GM12872 (cell line): ENCODE results near the gene LRP1B.

ENCODE experiments used
- TF ChIP-seq, protein P1 (sequence below): IDR thresholded peaks from 3 replicates; pipeline ENCODE4 v1.5.1; 2011; ENCODE audit warnings: low read depth, mild to moderate bottlenecking, low read length, moderate library complexity; ENCODE audit not compliant: insufficient read depth

The LRP1B gene

DNA sequence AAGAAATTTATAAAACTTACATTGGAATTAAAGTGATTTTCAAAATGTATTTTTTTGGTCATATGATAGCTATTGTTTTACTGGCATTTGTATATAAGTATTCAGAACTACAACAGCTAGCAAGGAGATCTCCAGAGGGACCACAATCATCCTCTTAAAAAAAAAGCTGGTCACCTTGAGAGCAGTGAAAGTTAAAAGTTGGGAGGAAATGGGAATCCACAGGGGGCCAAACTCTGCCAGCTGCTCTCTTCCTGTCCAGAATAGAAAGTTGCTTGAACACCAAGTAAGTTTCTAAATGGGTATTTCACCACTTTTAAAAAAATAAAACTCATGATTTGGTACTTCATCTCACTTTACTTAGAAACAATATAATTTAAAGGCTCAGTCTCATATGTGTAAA is 1025.1 kb downstream of the LRP1B start:
- TF ChIP-seq, protein P1, sequence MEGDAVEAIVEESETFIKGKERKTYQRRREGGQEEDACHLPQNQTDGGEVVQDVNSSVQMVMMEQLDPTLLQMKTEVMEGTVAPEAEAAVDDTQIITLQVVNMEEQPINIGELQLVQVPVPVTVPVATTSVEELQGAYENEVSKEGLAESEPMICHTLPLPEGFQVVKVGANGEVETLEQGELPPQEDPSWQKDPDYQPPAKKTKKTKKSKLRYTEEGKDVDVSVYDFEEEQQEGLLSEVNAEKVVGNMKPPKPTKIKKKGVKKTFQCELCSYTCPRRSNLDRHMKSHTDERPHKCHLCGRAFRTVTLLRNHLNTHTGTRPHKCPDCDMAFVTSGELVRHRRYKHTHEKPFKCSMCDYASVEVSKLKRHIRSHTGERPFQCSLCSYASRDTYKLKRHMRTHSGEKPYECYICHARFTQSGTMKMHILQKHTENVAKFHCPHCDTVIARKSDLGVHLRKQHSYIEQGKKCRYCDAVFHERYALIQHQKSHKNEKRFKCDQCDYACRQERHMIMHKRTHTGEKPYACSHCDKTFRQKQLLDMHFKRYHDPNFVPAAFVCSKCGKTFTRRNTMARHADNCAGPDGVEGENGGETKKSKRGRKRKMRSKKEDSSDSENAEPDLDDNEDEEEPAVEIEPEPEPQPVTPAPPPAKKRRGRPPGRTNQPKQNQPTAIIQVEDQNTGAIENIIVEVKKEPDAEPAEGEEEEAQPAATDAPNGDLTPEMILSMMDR, result no peak

DNA sequence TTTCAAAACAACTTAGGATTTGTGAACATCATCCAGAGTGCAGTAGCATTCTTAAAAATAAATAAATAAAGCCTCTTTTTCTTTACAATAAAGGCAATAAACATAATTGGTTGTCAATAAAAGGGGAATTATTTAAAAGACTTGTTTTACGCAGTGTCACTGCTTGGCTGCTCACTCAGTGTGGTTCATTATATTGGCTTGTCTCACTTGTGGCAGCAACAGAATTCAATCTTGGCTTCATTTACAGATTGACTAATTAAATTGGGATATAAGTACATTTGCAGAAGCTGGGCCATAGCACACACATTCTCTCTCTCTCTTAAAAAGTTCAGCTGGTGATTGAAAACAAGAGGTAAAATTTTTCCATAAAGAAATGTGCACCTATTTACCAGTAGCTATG is 1027.6 kb downstream of the LRP1B start:
- TF ChIP-seq, protein P1, result no peak

DNA sequence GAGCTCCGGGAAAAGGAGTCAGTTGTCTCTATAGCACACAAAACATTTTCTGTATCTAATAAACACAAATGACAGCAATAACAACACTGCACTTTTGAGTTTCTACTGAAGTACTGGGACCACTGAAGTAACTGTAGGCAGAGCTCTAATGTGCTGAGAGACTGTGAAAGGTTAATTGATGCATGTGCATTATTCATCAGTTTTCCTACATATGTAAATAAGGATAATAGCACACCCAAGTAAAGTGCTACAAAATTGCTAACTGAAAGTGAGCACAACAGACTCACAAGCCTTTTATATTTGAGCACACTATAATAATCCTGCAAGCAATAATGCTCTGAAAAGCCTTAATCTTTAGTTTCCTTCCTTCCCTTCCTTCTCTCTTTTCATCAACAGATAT is 1051.6 kb downstream of the LRP1B start:
- TF ChIP-seq, protein P1, result no peak

DNA sequence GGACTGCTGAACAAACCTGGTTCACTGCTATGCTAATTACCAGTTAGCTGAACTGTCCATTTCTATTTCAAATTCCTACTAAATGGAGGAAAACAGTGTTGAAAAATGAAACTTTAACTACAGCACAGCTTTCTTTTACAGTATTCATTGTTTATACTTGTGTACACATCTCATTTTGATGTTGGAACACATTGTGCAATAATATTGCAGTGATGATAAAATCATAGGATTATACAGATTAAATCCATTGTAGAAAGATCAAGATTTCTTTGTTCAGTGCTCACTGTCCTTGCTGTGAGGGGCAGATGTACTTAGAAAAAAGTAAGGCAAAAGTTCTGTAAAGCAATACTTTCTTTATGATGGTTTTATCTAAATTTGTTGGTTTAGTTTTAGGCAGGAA is 1055.1 kb downstream of the LRP1B start:
- TF ChIP-seq, protein P1, result no peak

DNA sequence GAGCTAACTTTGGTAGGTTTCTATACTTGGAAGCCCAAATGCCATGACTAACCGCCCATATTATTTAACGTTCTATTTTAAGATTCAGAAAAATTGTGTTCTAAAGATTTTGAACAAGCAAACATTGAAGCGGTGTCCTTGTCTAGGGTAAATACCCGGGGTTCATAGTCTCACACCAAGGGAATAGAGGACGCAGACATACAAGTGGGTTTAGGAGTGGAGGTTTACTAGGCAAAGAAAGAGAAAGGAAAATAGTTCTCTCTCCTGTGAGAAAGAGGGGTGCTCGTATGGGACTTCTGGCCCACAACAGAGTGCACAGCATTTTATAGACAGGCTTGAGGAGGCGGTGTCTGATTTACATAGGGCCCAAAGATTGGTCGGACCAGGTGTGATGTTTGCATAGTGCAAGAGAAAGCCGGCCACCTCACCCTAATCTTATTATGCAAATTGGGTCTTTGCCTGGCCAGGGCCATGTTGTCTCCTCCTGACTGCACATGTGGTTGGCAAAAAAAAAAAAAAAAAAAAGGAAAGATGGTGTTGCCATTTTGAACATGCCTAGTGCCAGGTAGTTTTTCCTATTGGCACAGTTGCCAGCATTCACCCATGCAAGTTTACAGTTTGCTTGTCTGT is 1062.6 kb downstream of the LRP1B start:
- TF ChIP-seq, protein P1, result no peak

DNA sequence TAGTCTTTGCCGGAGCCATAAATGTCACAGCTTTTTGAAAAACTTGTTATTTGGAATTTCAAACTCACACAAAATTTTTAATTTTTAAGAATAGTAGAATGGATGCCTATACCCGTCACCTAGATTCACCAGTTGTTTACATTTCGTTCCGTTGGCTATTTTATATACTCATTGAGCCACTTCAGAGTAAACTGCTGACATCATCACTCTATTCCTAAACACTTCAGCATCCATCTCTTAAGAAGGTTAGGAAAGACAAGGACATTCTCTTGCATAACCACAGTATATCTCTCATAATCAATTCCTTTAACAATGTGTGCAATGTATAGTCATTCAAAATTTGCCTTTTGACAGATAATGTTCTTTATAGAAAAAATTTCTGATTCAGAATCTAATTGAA is 1065.8 kb downstream of the LRP1B start:
- TF ChIP-seq, protein P1, result no peak

DNA sequence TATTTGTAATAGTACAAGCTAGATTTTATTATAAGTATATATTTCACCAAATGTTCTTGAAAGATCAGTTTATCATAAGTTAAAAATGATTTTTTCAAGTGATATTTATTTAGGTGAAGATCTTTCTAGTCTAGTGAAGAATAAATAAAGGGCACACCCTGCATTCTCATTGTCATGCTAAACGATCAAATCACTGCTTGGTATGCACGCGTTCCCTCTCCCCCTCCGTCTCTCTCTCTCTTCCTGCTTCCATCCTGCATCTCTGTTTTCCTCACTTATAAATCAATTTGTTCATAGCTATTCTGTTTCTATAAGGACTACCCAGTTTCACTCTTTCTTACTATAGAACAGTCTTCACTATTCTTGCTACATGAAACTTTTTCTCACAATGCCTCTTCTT is 1067.4 kb downstream of the LRP1B start:
- TF ChIP-seq, protein P1, result no peak
